Limb (tissue), 2 donors: ENCODE measurements around the gene MLN.

Experiments
- DNase-seq, 2 donors: peaks; one replicate each; pipeline ENCODE4 v3.0.0-alpha.2; 2016; ENCODE audit errors: extremely low spot score in 2 of 2

MLN gene

GRCh38 chr6:33788694-33789549, 14.9 kb downstream of the MLN start, which contains the start of gene LEMD2:
Gene LEMD2, minus strand, starts transcription at chr6:33789130. Its CDS starts 14 bp downstream, at chr6:33789116.
- peak; percentile 93 to 98 for DNase-seq

- DNase-seq = peak; percentile 71 to 81
These were observed 15.7 kb downstream of the MLN start for GRCh38 chr6:33787954-33788693.

- DNase-seq = no peak
These were observed 16.4 kb downstream of the MLN start for GRCh38 chr6:33787346-33787953.

GRCh38 chr6:33786736-33787135, 17.1 kb downstream of the MLN start:
- no peak for DNase-seq

GRCh38 chr6:33785778-33786177, 18.0 kb downstream of the MLN start:
- DNase-seq = no peak

- DNase-seq = no peak
These were observed 19.0 kb downstream of the MLN start for GRCh38 chr6:33784787-33785186.

GRCh38 chr6:33783781-33784520, 19.9 kb downstream of the MLN start:
- DNase-seq = no peak

GRCh38 chr6:33782561-33782960, 21.2 kb downstream of the MLN start:
- DNase-seq = no peak

- no peak for DNase-seq
These were observed 22.4 kb downstream of the MLN start for GRCh38 chr6:33781131-33781975.

GRCh38 chr6:33779895-33780294, 23.9 kb downstream of the MLN start:
- no peak for DNase-seq

GRCh38 chr6:33779290-33779689, 24.5 kb downstream of the MLN start:
- DNase-seq = no peak

- no peak for DNase-seq
These were observed 25.2 kb downstream of the MLN start for GRCh38 chr6:33778444-33779121.

GRCh38 chr6:33777398-33778388, 26.1 kb downstream of the MLN start:
- no peak for DNase-seq

GRCh38 chr6:33776764-33777163, 27.0 kb downstream of the MLN start:
- DNase-seq = no peak

- DNase-seq = no peak
These were observed 27.6 kb downstream of the MLN start for GRCh38 chr6:33776186-33776585.

GRCh38 chr6:33774774-33775173, 29.0 kb downstream of the MLN start:
- DNase-seq = no peak

GRCh38 chr6:33772902-33773472, 30.8 kb downstream of the MLN start:
- no peak for DNase-seq

GRCh38 chr6:33772082-33772830, 31.5 kb downstream of the MLN start:
- DNase-seq = no peak
